ENCODE results near the gene DENND2A.
A peak's percentile ranks its signal among the peaks of the same experiment; 100 is the strongest.
"Not testable (repeated sequence)": the region's sequence is repeated elsewhere in the genome, so short reads cannot be mapped to it uniquely, and the experiment has no call there.

The DENND2A gene

DNA sequence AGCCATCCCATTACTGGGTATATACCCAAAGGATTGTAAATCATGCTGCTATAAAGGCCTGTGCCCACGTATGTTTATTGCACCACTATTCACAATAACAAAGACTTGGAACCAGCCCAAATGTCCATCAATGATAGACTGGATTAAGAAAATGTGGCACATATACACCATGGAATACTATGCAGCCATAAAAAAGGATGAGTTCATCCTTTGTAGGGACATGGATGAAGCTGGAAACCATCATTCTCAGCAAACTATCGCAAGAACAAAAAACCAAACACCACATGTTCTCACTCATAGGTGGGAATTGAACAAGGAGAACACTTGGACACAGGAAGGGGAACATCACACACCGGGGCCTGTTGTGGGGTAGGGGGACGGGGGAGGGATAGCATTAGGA lies 111.2 kb downstream of the DENND2A start:
- in situ Hi-C loops (cut with MboI; ENCODE audit: low pct_unique_long_range_greater_than_20kb, low sequenced_read_pairs); DNase-seq: not testable (repeated sequence)

DNA sequence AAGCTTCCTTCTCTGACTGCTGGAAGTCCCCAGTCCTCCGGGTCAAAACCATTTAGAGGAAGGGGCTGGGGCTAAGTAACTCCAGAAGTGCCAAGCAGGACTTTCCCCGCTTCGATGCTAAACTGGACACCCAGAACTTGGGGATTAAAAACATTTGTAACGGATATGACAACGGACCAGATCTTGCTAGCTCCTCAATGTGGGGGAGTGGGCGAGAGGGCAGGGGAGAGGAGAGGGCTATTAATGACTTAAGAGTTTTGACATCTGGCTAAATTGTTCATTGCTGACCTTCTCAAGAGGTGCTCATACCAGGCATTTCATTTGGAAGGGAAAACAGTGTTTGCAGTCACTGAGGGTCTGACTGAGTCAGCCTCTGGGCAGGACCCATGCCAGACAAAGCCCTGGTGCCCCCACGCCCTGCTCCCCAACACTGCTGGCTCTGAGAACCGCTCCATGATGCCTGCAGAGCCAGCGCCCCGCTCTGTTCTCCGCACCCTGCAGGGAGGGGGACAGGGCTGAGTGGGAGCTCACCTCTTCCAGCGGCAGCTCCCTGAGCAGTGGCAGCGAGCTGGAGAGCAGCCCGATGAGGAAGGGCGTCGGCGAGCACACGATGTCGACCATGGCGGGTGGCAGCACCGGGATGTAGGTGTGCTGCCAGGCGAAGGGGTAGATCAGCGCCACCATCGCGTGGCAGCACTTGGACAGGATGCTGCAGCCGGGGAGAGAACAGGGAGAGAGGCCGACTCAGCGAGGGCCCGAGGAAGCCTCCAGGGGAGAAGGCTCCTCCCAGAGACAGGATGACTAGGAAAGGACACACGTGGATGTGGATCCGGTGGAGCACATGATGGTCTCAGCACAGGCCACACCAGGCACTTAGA lies 113.6 kb downstream of the DENND2A start:
- no peak for DNase-seq
- in situ Hi-C loops (cut with MboI; ENCODE audit: low pct_unique_long_range_greater_than_20kb, low sequenced_read_pairs): no loop called here

- in situ Hi-C loops (cut with MboI; ENCODE audit: low pct_unique_long_range_greater_than_20kb, low sequenced_read_pairs): no loop called here
- DNase-seq: no peak
Measured at GRCh38 chr7:140526214-140526613, 114.4 kb downstream of the DENND2A start.

DNA sequence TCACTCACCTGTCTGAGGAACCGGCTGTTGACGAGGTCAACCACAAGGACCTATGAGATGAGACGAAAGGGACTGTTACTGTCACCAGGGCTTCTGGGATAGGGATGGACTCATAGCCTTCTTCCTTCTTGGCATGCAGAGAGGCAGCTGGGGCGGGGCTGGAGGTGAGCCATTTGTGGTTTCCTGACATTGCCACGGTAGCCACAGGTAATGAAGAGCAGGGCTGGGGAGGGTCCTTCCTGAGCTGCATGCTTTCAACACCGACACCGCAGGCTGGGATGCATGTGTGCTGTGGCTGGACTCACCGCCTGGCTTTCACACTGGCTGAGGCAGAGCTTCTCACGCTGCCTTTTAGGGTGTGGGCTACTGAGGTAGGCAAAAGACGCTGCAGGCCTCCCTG lies 114.9 kb downstream of the DENND2A start:
- no peak for DNase-seq
- in situ Hi-C loops (cut with MboI; ENCODE audit: low pct_unique_long_range_greater_than_20kb, low sequenced_read_pairs): no loop called here

DNA sequence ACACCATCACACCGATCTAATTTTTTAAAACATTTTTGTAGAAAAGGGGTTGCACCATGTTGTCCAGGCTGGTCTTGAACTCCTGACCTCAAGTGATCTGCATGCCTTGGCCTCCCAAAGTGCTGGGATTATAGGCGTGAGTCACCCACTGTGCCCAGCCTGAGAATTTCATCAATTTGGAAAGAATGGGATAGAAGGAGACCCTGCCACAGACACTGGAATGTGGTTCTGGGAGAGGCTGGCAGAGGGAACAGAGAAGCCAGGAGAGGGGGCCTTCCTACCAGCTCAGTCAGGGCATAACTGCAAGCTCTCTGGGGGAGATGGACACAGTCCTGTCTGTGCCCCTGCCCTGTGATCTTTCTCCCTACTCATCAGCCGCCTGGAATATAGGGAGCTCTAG lies 119.2 kb downstream of the DENND2A start:
- in situ Hi-C loops (cut with MboI; ENCODE audit: low pct_unique_long_range_greater_than_20kb, low sequenced_read_pairs): no loop called here
- DNase-seq: no peak

GRCh38 chr7:140519007-140519399 lies 121.6 kb downstream of the DENND2A start:
- no peak for DNase-seq
- in situ Hi-C loops (cut with MboI; ENCODE audit: low pct_unique_long_range_greater_than_20kb, low sequenced_read_pairs): no loop called here

DNA sequence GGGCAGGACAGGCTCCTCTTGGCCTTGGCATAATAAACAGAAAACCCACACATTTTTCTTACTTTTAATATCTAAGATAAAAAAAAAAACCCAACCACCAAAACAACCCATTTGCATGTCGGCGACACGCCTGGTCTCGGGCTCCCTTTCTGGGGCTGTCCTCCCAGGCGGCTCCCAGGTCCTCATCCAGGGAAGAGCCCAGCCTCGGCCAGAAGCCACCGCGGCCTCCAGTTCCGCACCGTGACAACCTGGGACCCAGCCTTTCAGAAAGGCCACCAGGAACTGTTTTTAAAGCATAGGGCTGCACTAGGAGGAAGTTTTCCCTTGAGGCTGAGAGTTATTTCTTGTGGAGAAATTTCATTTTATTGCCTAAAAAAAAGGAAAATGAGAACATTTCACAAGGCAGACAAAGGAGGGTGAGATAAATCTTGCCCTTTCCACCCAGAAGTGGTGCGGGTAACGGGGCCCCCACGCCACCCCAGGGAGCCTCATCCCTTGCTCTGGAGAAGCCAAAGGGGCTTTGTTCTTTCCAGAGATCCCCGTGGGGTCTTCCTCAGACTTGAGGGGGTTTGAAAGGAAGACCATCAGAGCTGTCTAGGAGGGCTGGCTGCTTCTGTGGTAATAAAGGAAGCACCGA lies 122.1 kb downstream of the DENND2A start:
- no peak for DNase-seq
- in situ Hi-C loops (cut with MboI; ENCODE audit: low pct_unique_long_range_greater_than_20kb, low sequenced_read_pairs): no loop called here

DNA sequence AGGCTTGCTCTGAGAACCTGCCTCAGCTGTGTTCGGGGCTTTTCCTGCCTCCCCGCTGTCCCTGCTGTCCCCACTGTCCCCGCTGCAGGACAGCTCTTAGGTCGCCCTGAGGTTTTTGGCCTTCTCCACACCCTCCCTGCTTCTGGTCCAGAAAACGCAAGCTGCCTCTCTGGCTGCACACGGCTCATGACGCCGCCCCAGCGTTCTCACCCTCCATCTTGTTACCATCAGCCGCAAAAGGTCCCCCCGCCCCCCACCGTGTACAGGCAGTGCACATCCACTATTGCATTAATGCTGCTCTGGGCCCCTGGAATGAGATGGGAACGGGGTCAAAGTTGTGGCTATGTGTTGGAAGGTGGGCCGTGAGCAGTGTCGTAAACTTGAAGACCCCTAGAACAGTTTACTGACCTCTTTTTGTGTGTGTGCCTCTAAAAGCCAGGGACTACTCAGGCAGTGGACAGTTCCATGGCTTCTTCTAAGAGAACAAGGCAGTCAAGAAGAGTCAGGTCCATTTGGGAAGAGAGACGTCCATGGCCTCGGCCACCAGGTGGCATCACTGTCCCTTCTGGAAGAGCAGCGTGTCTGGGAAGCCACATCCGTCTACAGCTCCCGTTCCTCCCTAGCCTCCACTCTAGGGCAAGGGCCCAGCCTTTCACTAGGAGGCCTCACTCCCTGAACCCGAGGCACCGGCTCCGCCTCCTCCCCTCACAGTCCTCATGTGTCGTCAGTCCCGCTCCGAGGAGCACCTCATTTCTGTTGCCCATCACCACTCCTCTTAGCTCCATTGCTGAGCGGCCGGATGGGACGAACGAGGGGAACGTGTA lies 122.9 kb downstream of the DENND2A start:
- peak; percentile 90 for DNase-seq
- in situ Hi-C loops (cut with MboI; ENCODE audit: low pct_unique_long_range_greater_than_20kb, low sequenced_read_pairs): no loop called here

- peak; percentile 18 for DNase-seq
- in situ Hi-C loops (cut with MboI; ENCODE audit: low pct_unique_long_range_greater_than_20kb, low sequenced_read_pairs): no loop called here
Measured at GRCh38 chr7:140512317-140513000, 128.2 kb downstream of the DENND2A start.

DNA sequence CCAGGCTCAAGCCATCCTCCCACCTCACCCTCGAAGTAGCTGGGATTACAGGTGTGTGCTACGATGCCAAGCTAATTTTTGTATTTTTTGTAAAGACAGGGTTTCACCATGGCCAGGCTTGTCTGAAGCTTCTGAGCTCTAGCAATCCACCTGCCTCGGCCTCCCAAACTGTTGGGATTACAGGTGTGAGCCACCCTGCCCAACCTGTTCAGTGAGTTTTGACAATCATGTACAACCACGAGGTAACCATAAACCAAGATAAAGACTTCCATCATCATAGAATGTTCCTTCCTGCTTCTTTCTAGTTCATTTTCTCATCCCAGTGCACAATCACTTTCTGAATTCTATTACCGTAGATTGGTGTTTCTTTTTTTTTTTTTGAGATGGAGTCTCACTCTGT lies 130.8 kb downstream of the DENND2A start:
- in situ Hi-C loops (cut with MboI; ENCODE audit: low pct_unique_long_range_greater_than_20kb, low sequenced_read_pairs): no loop called here
- DNase-seq: no peak

- DNase-seq; in situ Hi-C loops (cut with MboI; ENCODE audit: low pct_unique_long_range_greater_than_20kb, low sequenced_read_pairs): not testable (repeated sequence)
Measured at GRCh38 chr7:140507556-140507955, 133.1 kb downstream of the DENND2A start.

GRCh38 chr7:140506788-140507464 lies 133.7 kb downstream of the DENND2A start:
- peak; percentile 8 for DNase-seq
- in situ Hi-C loops (cut with MboI; ENCODE audit: low pct_unique_long_range_greater_than_20kb, low sequenced_read_pairs): no loop called here

GRCh38 chr7:140501966-140502365 lies 138.6 kb downstream of the DENND2A start:
- no peak for DNase-seq
- in situ Hi-C loops (cut with MboI; ENCODE audit: low pct_unique_long_range_greater_than_20kb, low sequenced_read_pairs): no loop called here

GRCh38 chr7:140497807-140498206 lies 142.8 kb downstream of the DENND2A start:
- DNase-seq; in situ Hi-C loops (cut with MboI; ENCODE audit: low pct_unique_long_range_greater_than_20kb, low sequenced_read_pairs): not testable (repeated sequence)

GRCh38 chr7:140497241-140497769 lies 143.3 kb downstream of the DENND2A start:
- in situ Hi-C loops (cut with MboI; ENCODE audit: low pct_unique_long_range_greater_than_20kb, low sequenced_read_pairs): no loop called here
- DNase-seq: no peak

GRCh38 chr7:140495514-140496097 lies 145.0 kb downstream of the DENND2A start:
- no peak for DNase-seq
- in situ Hi-C loops (cut with MboI; ENCODE audit: low pct_unique_long_range_greater_than_20kb, low sequenced_read_pairs): no loop called here

DNA sequence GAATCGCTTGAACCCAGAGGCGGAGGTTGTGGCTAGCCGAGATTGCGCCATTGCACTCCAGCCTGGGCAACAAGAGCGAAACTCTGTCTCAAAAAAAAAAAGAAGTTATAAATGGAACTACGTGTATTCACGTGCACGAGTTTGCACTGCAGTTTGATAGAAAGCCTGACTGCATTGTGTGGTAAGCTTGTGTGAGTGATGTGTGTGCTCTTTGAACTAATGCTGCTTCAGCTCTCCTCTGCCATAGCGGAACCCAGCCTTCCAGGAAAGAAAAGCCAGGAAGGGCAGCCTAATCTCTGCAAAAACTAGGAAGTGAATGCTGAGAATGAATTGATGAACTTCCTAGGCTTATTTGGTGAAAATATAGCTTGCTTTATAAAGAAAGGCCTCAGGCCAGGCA lies 145.7 kb downstream of the DENND2A start:
- in situ Hi-C loops (cut with MboI; ENCODE audit: low pct_unique_long_range_greater_than_20kb, low sequenced_read_pairs): no loop called here
- DNase-seq: no peak

DNA sequence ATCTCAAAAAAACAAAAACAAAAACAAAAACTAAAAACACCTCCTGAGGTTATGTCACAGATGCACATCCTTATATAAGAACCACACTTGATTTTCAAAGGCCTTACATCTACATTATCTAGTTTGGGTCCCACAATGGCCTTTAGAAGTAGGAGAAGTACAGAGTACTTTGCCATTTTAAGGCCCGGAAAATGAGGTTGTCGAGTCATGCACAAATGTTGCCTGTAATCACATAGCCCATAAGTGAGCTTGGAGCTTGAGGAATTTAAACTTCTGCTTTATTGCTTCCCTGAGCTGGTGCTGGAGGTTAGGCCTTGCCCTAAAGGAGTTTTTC lies 151.6 kb downstream of the DENND2A start:
- in situ Hi-C loops (cut with MboI; ENCODE audit: low pct_unique_long_range_greater_than_20kb, low sequenced_read_pairs): no loop called here
- DNase-seq: no peak
